ENCODE results near the gene MYOD1. TPM values are rescaled to one million over a fixed set of nuclear protein-coding genes. Genes with fewer than 3 reads are reported as not detected.

The MYOD1 gene
- total and polyA plus RNA-seq, 2 of the 4 experiments (the other 2 are of a cell fraction) = not detected

DNA sequence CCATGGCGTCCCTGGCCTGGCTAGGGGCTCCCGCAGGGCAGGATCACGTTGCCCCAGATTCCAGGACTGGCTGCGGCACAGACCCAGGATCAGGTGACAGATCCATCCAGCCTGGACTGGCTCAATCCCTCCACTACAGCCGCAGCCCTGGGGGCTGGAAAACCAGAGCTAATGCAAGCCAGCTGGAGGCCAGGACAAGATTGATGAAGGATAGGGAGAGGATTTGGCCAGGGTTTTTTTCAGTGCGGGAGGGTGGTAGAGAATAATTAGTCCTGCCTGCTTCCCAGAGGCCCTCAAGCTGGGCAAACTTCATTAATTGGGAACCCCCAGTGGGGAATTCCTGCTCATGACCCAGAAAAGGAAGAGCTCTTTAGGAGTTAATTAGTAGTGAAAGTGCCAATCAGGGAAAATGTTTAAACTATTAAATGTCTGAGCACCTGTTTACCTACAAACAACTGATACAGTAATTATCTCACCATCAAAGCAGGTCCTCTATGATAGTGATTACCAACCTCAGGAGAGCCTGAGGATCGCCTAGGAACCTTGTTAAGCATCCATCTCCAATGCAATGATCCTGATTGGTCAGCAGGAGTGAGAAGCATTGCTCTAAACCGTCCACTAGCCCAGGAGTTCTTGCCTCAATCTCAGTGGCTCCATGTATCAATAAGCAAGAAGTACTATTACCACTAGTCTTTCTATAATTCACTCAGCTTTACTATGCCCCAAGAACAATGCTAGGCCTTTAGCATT lies 33.0 kb upstream of the MYOD1 start:
- no peaks in the 10 kb centered on the region for H3K9me3 ChIP-seq (ENCODE audit: control insufficient read depth, insufficient read depth, low read length)
- no peak for DNase-seq
- H2BK5ac ChIP-seq (ENCODE audit: low read depth, low read length, poor library complexity, severe bottlenecking) = no peak overlapping the region
- no TSS peak for BruUV-seq (replicated peaks)
- no peak overlapping the region for H2AFZ ChIP-seq (replicated peaks; ENCODE audit: low read length, poor library complexity)
- ChIA-PET CTCF (no interaction called here), POLR2A (ENCODE audit: unreplicated experiment) (no interaction called here)
- no peaks in the 10 kb centered on the region for H3K4me1 ChIP-seq (ENCODE audit: control insufficient read depth, insufficient read depth, low read length)
- no peaks in the 10 kb centered on the region for H3K9me1 ChIP-seq (ENCODE audit: insufficient read depth, low read length)
- no peak for ATAC-seq (ENCODE audit: low read depth)
- no peak overlapping the region for H3K4me2 ChIP-seq (ENCODE audit: low read depth, low read length)
- H3K79me1 ChIP-seq (ENCODE audit: low read depth in 1 of 2, low read length in 2 of 2) = no peaks in the 10 kb centered on the region
- H2BK120ac ChIP-seq (ENCODE audit: low read depth, low read length) = no peak overlapping the region
- WGBS, 2 experiments (ENCODE audit: extremely low coverage in 2 of 2, insufficient read length in 1 of 2) = 0% methylated on average over 2 of the region's 8 CpGs; no CpG with 5 or more reads in 1 of the 2 experiments
- H3K27ac ChIP-seq (ENCODE audit: insufficient read depth, low read length) = no peak overlapping the region
- intact Hi-C loops (cut with micrococcal nuclease) = no loop called here
- H3K9ac ChIP-seq (ENCODE audit: low read depth, low read length) = no peak overlapping the region
- no peak overlapping the region for H4K5ac ChIP-seq (ENCODE audit: low read depth, low read length)
- H3K36me3 ChIP-seq (ENCODE audit: control insufficient read depth, insufficient read depth, low read length) = no peaks in the 10 kb centered on the region
- no peak overlapping the region for H4K91ac ChIP-seq (ENCODE audit: insufficient read depth, low read depth, low read length)
- no peak overlapping the region for H3K4me3 ChIP-seq (ENCODE audit: insufficient read depth, low read depth, low read length)
- dilution Hi-C loops (cut with HindIII; ENCODE audit: low sequenced_read_pairs, unreplicated experiment) = no loop called here
- no peak overlapping the region for H3K56ac ChIP-seq (ENCODE audit: extremely low read depth, insufficient read depth, low read length)
- H4K8ac ChIP-seq (ENCODE audit: low read depth in 2 of 2, low read length in 2 of 2) = no peak overlapping the region
- TF ChIP-seq POLR2A (IDR thresholded peaks at IDR 0.05; ENCODE audit: low read depth, low read length) (no peak), RFX5 (IDR thresholded peaks at IDR 0.05; ENCODE audit: low read depth, low read length) (no peak), MAZ (IDR thresholded peaks at IDR 0.05; ENCODE audit: borderline replicate concordance, low read depth, low read length) (no peak), NFE2L2 (IDR thresholded peaks at IDR 0.05; ENCODE audit: low read depth, low read length) (no peak), MXI1 (IDR thresholded peaks at IDR 0.05; ENCODE audit: borderline replicate concordance, low read depth, low read length) (no peak), SMC3 (IDR thresholded peaks at IDR 0.05; ENCODE audit: low read depth, low read length) (no peak), CEBPB (IDR thresholded peaks at IDR 0.05; ENCODE audit: low read depth, low read length) (no peak), RAD21 (IDR thresholded peaks at IDR 0.05; ENCODE audit: low read length) (no peak)
- TF ChIP-seq, protein P1, sequence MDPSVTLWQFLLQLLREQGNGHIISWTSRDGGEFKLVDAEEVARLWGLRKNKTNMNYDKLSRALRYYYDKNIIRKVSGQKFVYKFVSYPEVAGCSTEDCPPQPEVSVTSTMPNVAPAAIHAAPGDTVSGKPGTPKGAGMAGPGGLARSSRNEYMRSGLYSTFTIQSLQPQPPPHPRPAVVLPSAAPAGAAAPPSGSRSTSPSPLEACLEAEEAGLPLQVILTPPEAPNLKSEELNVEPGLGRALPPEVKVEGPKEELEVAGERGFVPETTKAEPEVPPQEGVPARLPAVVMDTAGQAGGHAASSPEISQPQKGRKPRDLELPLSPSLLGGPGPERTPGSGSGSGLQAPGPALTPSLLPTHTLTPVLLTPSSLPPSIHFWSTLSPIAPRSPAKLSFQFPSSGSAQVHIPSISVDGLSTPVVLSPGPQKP (IDR thresholded peaks at IDR 0.05; ENCODE audit: borderline replicate concordance, low read depth, low read length) = no peak
- no peaks in the 10 kb centered on the region for H4K20me1 ChIP-seq (ENCODE audit: insufficient read depth, low read length)
- no peak overlapping the region for H2AK9ac ChIP-seq (replicated peaks; ENCODE audit: low read depth, low read length, poor library complexity)
- H3K4ac ChIP-seq (ENCODE audit: low read depth, low read length) = no peak overlapping the region
- peaks cover 5% of the 10 kb centered on the region; the same call in 1 of the 2 replicates for H3K27me3 ChIP-seq (ENCODE audit: control insufficient read depth, insufficient read depth, low read length)
- in situ Hi-C loops (cut with MboI; ENCODE audit: low sequenced_read_pairs) = no loop called here
- H3K14ac ChIP-seq (replicated peaks; ENCODE audit: low read depth, low read length) = no peak overlapping the region
- H2BK15ac ChIP-seq (ENCODE audit: low read depth, low read length) = no peak overlapping the region
- H3K23ac ChIP-seq (ENCODE audit: low read depth, low read length) = no peak overlapping the region
- no peak overlapping the region for H3K18ac ChIP-seq (ENCODE audit: low read depth, low read length)
- no peak overlapping the region for H2BK20ac ChIP-seq (ENCODE audit: low read depth, low read length)
- no peak overlapping the region for H2AK5ac ChIP-seq (ENCODE audit: low read depth, low read length)
